ENCODE measurements around the gene C2CD4C.

DNA sequence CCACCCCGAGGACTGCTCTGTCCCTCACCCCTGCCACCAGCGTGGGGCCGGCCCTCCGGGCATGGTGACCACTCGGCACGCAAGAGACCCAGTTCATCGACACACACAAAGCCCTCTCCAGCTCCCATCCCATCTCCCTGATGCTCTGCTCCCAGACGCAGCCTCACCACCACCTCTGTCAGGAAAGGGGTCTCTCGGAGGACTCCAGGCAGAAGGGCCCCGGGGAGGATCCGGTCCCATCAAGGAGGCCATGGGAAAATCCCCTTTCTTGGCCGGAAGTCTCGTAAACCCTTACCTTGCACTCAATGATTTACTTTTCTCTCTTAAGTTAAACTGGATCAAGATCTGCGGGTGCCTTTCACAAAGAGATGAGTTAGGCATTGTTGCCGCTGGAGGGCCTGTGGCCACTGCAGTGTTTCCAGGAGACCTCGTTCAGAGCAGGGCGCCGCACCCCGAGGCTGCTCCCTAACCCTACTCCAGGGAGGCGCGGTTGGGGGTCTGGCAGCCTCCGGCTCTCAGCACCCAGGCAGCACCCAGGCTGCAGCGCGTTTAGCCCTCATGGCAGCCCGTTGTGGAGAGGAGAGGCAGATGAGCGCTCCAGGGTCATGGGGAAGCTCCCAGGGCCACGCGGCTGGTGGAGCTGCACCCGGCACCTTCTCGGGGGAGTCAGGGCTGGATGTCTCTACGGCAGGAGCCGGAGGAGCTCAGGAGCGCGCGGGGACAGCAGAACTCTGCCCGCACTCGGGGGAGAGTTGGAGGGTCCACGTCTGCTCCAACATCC, 31.0 kb downstream of the C2CD4C start:
- TF ChIP-seq EZH2 (IDR thresholded peaks at IDR 0.05; ENCODE audit: borderline replicate concordance, insufficient read depth, low read length, poor library complexity, severe bottlenecking) (no peak), RAD21 (conservative IDR thresholded peaks at IDR 0.05) (no peak), TAF1 (IDR thresholded peaks at IDR 0.05; ENCODE audit: low read depth) (no peak), EP300 (conservative IDR thresholded peaks at IDR 0.05; ENCODE audit: poor library complexity, severe bottlenecking) (no peak), POLR2AphosphoS5 (IDR thresholded peaks at IDR 0.05) (no peak), SMC3 (conservative IDR thresholded peaks at IDR 0.05; ENCODE audit: poor library complexity) (no peak), MXI1 (conservative IDR thresholded peaks at IDR 0.05; ENCODE audit: poor library complexity, severe bottlenecking) (no peak)
- TF ChIP-seq, protein P1, sequence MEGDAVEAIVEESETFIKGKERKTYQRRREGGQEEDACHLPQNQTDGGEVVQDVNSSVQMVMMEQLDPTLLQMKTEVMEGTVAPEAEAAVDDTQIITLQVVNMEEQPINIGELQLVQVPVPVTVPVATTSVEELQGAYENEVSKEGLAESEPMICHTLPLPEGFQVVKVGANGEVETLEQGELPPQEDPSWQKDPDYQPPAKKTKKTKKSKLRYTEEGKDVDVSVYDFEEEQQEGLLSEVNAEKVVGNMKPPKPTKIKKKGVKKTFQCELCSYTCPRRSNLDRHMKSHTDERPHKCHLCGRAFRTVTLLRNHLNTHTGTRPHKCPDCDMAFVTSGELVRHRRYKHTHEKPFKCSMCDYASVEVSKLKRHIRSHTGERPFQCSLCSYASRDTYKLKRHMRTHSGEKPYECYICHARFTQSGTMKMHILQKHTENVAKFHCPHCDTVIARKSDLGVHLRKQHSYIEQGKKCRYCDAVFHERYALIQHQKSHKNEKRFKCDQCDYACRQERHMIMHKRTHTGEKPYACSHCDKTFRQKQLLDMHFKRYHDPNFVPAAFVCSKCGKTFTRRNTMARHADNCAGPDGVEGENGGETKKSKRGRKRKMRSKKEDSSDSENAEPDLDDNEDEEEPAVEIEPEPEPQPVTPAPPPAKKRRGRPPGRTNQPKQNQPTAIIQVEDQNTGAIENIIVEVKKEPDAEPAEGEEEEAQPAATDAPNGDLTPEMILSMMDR (IDR thresholded peaks at IDR 0.05; ENCODE audit: poor library complexity, severe bottlenecking): no peak
- TF ChIP-seq, protein P2, sequence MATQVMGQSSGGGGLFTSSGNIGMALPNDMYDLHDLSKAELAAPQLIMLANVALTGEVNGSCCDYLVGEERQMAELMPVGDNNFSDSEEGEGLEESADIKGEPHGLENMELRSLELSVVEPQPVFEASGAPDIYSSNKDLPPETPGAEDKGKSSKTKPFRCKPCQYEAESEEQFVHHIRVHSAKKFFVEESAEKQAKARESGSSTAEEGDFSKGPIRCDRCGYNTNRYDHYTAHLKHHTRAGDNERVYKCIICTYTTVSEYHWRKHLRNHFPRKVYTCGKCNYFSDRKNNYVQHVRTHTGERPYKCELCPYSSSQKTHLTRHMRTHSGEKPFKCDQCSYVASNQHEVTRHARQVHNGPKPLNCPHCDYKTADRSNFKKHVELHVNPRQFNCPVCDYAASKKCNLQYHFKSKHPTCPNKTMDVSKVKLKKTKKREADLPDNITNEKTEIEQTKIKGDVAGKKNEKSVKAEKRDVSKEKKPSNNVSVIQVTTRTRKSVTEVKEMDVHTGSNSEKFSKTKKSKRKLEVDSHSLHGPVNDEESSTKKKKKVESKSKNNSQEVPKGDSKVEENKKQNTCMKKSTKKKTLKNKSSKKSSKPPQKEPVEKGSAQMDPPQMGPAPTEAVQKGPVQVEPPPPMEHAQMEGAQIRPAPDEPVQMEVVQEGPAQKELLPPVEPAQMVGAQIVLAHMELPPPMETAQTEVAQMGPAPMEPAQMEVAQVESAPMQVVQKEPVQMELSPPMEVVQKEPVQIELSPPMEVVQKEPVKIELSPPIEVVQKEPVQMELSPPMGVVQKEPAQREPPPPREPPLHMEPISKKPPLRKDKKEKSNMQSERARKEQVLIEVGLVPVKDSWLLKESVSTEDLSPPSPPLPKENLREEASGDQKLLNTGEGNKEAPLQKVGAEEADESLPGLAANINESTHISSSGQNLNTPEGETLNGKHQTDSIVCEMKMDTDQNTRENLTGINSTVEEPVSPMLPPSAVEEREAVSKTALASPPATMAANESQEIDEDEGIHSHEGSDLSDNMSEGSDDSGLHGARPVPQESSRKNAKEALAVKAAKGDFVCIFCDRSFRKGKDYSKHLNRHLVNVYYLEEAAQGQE (IDR thresholded peaks at IDR 0.05; ENCODE audit: borderline replicate concordance): no peak

All from neural cell (in vitro differentiated cells).